Thymus (tissue), 11 donors: ENCODE results near the gene PDE6A. TPM values are rescaled to one million over a fixed set of nuclear protein-coding genes. Genes with fewer than 3 reads are reported as not detected.

ENCODE experiments used
- DNase-seq, 9 donors: peaks; one replicate each; pipeline ENCODE4 v3.0.0-alpha.2; 2013; ENCODE audit warnings: low spot score in 9 of 9, low read depth in 6 of 9, missing footprints in 1 of 9
- H3K27ac ChIP-seq, 2 donors: one replicate each; pipeline ENCODE4 v1.5.1; 2013; ENCODE audit warnings: control low read depth in 1 of 2, low read depth in 1 of 2, low read length in 1 of 2, mild to moderate bottlenecking in 1 of 2, moderate library complexity in 1 of 2
- H3K27me3 ChIP-seq, 2 donors: one replicate each; pipeline ENCODE4 v1.5.1; 2013; ENCODE audit warnings: low read length in 1 of 2; ENCODE audit not compliant: control insufficient read depth in 2 of 2, insufficient read depth in 1 of 2
- H3K36me3 ChIP-seq, 2 donors: one replicate each; pipeline ENCODE4 v1.5.1; 2013; ENCODE audit warnings: low read length in 1 of 2, mild to moderate bottlenecking in 1 of 2, moderate library complexity in 1 of 2; ENCODE audit not compliant: control insufficient read depth in 2 of 2, insufficient read depth in 2 of 2
- H3K4me1 ChIP-seq, 2 donors: one replicate each; pipeline ENCODE4 v1.5.1; 2013; ENCODE audit warnings: low read length in 2 of 2; ENCODE audit not compliant: control insufficient read depth in 2 of 2, insufficient read depth in 2 of 2
- H3K4me3 ChIP-seq, 2 donors: one replicate each; pipeline ENCODE4 v1.5.1; 2013; ENCODE audit warnings: low read length in 2 of 2, control low read depth in 1 of 2, mild to moderate bottlenecking in 1 of 2
- H3K9me3 ChIP-seq, 2 donors: one replicate each; pipeline ENCODE4 v1.5.1; 2013; ENCODE audit warnings: low read length in 1 of 2, mild to moderate bottlenecking in 1 of 2; ENCODE audit not compliant: control insufficient read depth in 2 of 2, insufficient read depth in 1 of 2
- WGBS: extraction: QIAGEN DNeasy Blood & Tissue Kit; methylation state at CpG from one replicate; pipeline ENCODE4 v1.1.7; 2013; 5-methylcytosine and 5-hydroxymethylcytosine counted together
- polyA plus RNA-seq: library from polyadenylated mRNA; stranded (reverse); fragments of 200-250 nt; gene quantifications from one replicate; pipeline ENCODE4 v1.2.3, GENCODE V29; 2013
- total RNA-seq: library from RNA; stranded (reverse); fragments of 120-200 nt; gene quantifications from one replicate; pipeline ENCODE4 v1.2.4, GENCODE V29; 2013
- donor health status: healthy.

The PDE6A gene
- total and polyA plus RNA-seq, 2 donors = under 0.01 to 0.16 TPM

GRCh38 chr5:149811453-149811852 lies 133.1 kb downstream of the PDE6A start:
- Histone ChIP-seq H3K36me3 (no peaks in the 10 kb centered on the region), H3K27me3 (no peaks in the 10 kb centered on the region), H3K4me1 (peaks cover 0 to 3% of the 10 kb centered on the region in 2 donors), H3K9me3 (no peaks in the 10 kb centered on the region), H3K4me3 (no peak overlapping the region), H3K27ac (no peak overlapping the region)
- no peak for DNase-seq
- 98% methylated on average over 3 of the region's 3 CpGs for WGBS

GRCh38 chr5:149810856-149811255 lies 133.7 kb downstream of the PDE6A start:
- Histone ChIP-seq H3K36me3 (no peaks in the 10 kb centered on the region), H3K27ac (no peak overlapping the region)
- DNase-seq = no peak

DNA sequence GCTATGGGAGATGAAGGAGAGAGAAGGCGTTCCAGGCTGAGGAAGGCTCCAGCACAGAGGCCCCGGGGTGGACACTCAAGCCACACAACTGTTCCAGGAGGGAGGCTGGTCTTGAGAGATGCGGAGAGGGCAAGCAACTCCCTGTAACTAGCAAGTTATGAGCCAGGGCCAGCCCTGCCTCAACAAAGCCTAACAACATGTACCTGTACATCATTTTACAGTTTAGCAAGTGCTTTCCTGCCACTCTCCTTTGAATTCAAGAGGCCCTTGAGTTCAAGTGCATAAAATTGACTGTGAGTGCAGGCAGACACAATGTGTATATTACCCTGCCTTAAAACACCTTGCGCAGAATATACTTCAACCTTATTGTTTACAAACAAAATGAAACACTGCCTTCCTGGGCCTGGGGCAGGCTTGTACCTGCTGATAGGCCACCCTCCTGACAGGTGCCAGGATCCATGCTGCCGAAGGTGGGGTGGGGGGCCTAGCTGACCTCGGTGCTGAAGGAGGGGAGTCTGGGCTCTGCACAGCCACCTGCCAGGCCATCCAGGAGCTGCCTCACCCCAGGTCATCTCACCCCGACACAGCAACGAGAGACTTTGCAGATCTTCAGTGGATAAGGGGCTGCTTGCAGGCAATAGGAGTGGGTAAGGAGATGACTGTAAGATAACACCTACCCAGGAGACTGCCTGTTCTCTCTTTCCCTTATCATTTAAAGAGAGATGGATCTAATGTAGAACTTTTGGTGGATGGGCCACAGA lies 134.5 kb downstream of the PDE6A start:
- no peaks in the 10 kb centered on the region for H3K9me3 ChIP-seq
- no peaks in the 10 kb centered on the region for H3K27me3 ChIP-seq
- 96% methylated on average over 8 of the region's 8 CpGs for WGBS
- peaks cover 0 to 10% of the 10 kb centered on the region in 2 donors for H3K4me1 ChIP-seq
- no peak for DNase-seq
- no peaks in the 10 kb centered on the region for H3K36me3 ChIP-seq
- H3K4me3 ChIP-seq = no peak overlapping the region
- no peak overlapping the region for H3K27ac ChIP-seq

More at GRCh38 chr5:149810856-149811255, 133.7 kb downstream of the PDE6A start:
- H3K4me3 ChIP-seq = no peak overlapping the region
- no peaks in the 10 kb centered on the region for H3K9me3 ChIP-seq
- H3K4me1 ChIP-seq = peaks cover 0 to 8% of the 10 kb centered on the region in 2 donors
- 97% methylated on average over 6 of the region's 6 CpGs for WGBS
- H3K27me3 ChIP-seq = no peaks in the 10 kb centered on the region

DNA sequence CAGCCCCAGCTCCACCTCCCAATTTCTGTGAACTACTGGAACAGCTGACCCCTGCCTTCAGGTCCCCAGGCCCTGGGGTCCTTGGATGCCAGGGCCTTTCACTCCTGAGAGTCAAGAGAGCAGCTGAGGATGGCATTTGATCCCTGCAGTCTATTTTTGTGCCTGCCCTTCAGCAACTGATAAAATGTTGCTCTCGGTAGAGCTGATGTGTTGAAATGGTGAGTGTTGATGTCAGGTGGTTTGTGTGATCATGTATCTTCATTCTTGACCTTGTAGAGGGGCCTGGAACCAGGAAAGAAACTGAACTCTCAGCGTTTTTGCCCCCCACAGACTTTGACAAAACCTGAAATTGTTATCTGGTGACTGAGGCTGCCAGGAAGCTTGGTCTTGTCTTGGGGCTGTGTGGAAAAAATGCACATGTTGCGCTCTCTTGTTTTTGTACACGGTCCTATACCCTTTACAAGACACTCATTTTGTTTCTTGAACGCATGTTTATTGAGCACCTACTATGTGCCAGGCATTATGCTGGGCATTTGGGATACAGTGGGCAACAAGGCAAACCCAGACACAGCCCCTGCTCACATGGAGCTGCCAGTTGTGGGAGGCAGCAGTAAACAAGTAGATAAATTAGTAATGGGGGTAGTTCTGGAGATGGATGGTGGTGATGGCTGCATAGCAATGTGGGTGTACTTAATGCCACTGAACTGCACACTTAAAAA lies 136.2 kb downstream of the PDE6A start:
- WGBS = 92% methylated on average over 5 of the region's 5 CpGs
- no peak for DNase-seq
- H3K27ac ChIP-seq = no peak overlapping the region
- H3K27me3 ChIP-seq = no peaks in the 10 kb centered on the region
- H3K36me3 ChIP-seq = no peaks in the 10 kb centered on the region
- H3K9me3 ChIP-seq = no peaks in the 10 kb centered on the region
- H3K4me3 ChIP-seq = no peak overlapping the region
- H3K4me1 ChIP-seq = peaks cover 0 to 10% of the 10 kb centered on the region in 2 donors

Other genes starting within 250 kb of the PDE6A start
- gene PPARGC1B, start 214.5 kb downstream of the PDE6A start, total RNA-seq = 1.0 TPM
- 0.82 TPM for gene PPARGC1B, start 214.5 kb downstream of the PDE6A start, polyA plus RNA-seq
- 6.5 TPM for gene SLC26A2, start 16.0 kb upstream of the PDE6A start, total RNA-seq
- gene SLC26A2, start 16.0 kb upstream of the PDE6A start, polyA plus RNA-seq = 5.3 TPM
- gene TIGD6, start 55.9 kb upstream of the PDE6A start, total RNA-seq = 3.5 TPM
- gene TIGD6, start 55.9 kb upstream of the PDE6A start, polyA plus RNA-seq = 4.1 TPM
- 14.0 TPM for gene HMGXB3, start 55.9 kb upstream of the PDE6A start, total RNA-seq
- 27.0 TPM for gene HMGXB3, start 55.9 kb upstream of the PDE6A start, polyA plus RNA-seq
- gene CSF1R, start 141.8 kb upstream of the PDE6A start, total RNA-seq = 7.6 TPM
- 7.3 TPM for gene CSF1R, start 141.8 kb upstream of the PDE6A start, polyA plus RNA-seq
- gene PDGFRB, start 211.1 kb upstream of the PDE6A start, total RNA-seq = 6.0 TPM
- 8.6 TPM for gene PDGFRB, start 211.1 kb upstream of the PDE6A start, polyA plus RNA-seq
- gene CDX1, start 222.0 kb upstream of the PDE6A start, total RNA-seq = 0.85 TPM
- gene CDX1, start 222.0 kb upstream of the PDE6A start, polyA plus RNA-seq = 1.3 TPM
- gene SLC6A7, start 245.3 kb upstream of the PDE6A start, total RNA-seq = under 0.01 TPM
- 0.07 TPM for gene SLC6A7, start 245.3 kb upstream of the PDE6A start, polyA plus RNA-seq